Measurements from ENCODE around the gene SMARCC2. TPM values are rescaled to one million over a fixed set of nuclear protein-coding genes. Genes with fewer than 3 reads are reported as not detected.
"Not testable (repeated sequence)": the region's sequence is repeated elsewhere in the genome, so short reads cannot be mapped to it uniquely, and the experiment has no call there.

The SMARCC2 gene
- total RNA-seq, 2 experiments from 2014 or later = 96.9 to 123 TPM

- ChIA-PET POLR2A (no interaction called here), CTCF (interaction anchor here (1.0 to 1.1 kb wide), 2 partner anchors 10 to 46 kb away, joined by 3 to 4 read pairs; partner anchors contain the start of genes ANKRD52 and RNF41)
- Mint-ChIP-seq H3K27me3 (no peaks in the 10 kb centered on the region), H3K9me3 (ENCODE audit: low read depth) (no peaks in the 10 kb centered on the region), H3K27ac (no peak overlapping the region), H3K4me1 (peaks cover 9% of the 10 kb centered on the region), H3K4me3 (no peak overlapping the region), H3K36me3 (ENCODE audit: low read depth) (peaks cover 29% of the 10 kb centered on the region)
- intact Hi-C loops (cut with DNase I, micrococcal nuclease) = no loop called here
- ATAC-seq (peak; percentile 99), DNase-seq (peak; percentile 56)
Measured at GRCh38 chr12:56212361-56212760, 23.1 kb upstream of the SMARCC2 start.

DNA sequence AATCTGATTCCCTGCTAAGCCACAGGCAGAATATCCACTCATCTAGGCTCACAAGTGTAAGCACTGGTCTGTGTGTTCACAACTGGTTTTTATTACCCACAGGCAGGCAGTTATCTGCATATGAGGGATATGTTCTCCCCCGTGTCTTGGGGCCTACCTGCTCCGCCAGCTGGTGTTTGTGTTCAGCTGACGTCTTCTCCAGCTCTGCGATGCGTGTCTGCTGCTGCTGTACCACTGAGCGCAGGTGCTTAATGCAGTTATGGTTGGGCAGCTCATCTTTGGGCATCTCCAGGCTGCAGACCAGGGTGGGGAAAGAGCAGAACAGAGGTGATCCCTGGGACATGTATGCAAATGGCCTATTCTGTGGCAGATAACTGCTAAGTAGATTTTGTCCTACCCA, 18.7 kb upstream of the SMARCC2 start:
- intact Hi-C loops (cut with DNase I, micrococcal nuclease) = loop anchor here in 1 of 2 experiments (5.0 kb wide), 1 partner anchor 254 kb away; no protein-coding TSS in a partner anchor
- Mint-ChIP-seq H3K27me3 (no peaks in the 10 kb centered on the region), H3K27ac (no peak overlapping the region), H3K4me3 (no peak overlapping the region), H3K9me3 (ENCODE audit: low read depth) (no peaks in the 10 kb centered on the region), H3K4me1 (peaks cover 11% of the 10 kb centered on the region), H3K36me3 (ENCODE audit: low read depth) (peaks cover 28% of the 10 kb centered on the region)
- ChIA-PET POLR2A (no interaction called here), CTCF (interaction anchor here (0.7 to 3.8 kb wide), 9 partner anchors 10 to 152 kb away, joined by 3 to 18 read pairs (median 4); partner anchors contain the start of genes ANKRD52, RNF41, SMARCC2 and ZC3H10)
- no peak for ATAC-seq
- no peak for DNase-seq

- no peaks in the 10 kb centered on the region for H3K9me3 Mint-ChIP-seq (ENCODE audit: low read depth)
- CTCF ChIA-PET = interaction anchor here (0.6 to 3.8 kb wide), 12 partner anchors 8 to 374 kb away, joined by 3 to 18 read pairs (median 4); partner anchors contain the start of genes ANKRD52, RNF41 and ZC3H10
Measured at GRCh38 chr12:56206452-56207166, 17.3 kb upstream of the SMARCC2 start.

GRCh38 chr12:56205445-56205844, 16.2 kb upstream of the SMARCC2 start:
- no peak overlapping the region for H3K4me3 Mint-ChIP-seq
- intact Hi-C loops (cut with DNase I, micrococcal nuclease) = loop anchor here in 1 of 2 experiments (5.0 kb wide), 1 partner anchor 257 kb away; no protein-coding TSS in a partner anchor
- ATAC-seq = peak; percentile 47
- no peak for DNase-seq
- H3K27me3 Mint-ChIP-seq = no peaks in the 10 kb centered on the region
- peaks cover 22% of the 10 kb centered on the region for H3K36me3 Mint-ChIP-seq (ENCODE audit: low read depth)
- no peaks in the 10 kb centered on the region for H3K9me3 Mint-ChIP-seq (ENCODE audit: low read depth)
- no peak overlapping the region for H3K27ac Mint-ChIP-seq
- ChIA-PET POLR2A (interaction anchor here (0.6 kb wide), 1 partner anchor 444 kb away, joined by 8 read pairs; no protein-coding TSS in a partner anchor), CTCF (interaction anchor here (0.5 to 3.8 kb wide), 8 partner anchors 16 to 388 kb away, joined by 3 to 18 read pairs (median 4); partner anchors contain the start of genes ANKRD52, ORMDL2, RNF41 and SARNP)
- peaks cover 2% of the 10 kb centered on the region for H3K4me1 Mint-ChIP-seq

More at GRCh38 chr12:56206452-56207166, 17.3 kb upstream of the SMARCC2 start:
- POLR2A ChIA-PET = no interaction called here
- H3K36me3 Mint-ChIP-seq (ENCODE audit: low read depth) = peaks cover 26% of the 10 kb centered on the region
- no peak overlapping the region for H3K4me3 Mint-ChIP-seq
- no peak overlapping the region for H3K27ac Mint-ChIP-seq
- DNase-seq (peak; percentile 69), ATAC-seq (peak; percentile 84)
- H3K27me3 Mint-ChIP-seq = no peaks in the 10 kb centered on the region
- intact Hi-C loops (cut with DNase I, micrococcal nuclease) = loop anchor here in 1 of 2 experiments (5.0 kb wide), 1 partner anchor 256 kb away; no protein-coding TSS in a partner anchor
- peaks cover 4% of the 10 kb centered on the region for H3K4me1 Mint-ChIP-seq

GRCh38 chr12:56204275-56204674, 15.0 kb upstream of the SMARCC2 start:
- Mint-ChIP-seq H3K4me3 (no peak overlapping the region), H3K36me3 (ENCODE audit: low read depth) (peaks cover 16% of the 10 kb centered on the region), H3K27me3 (no peaks in the 10 kb centered on the region), H3K4me1 (peaks cover 2% of the 10 kb centered on the region), H3K9me3 (ENCODE audit: low read depth) (no peaks in the 10 kb centered on the region), H3K27ac (no peak overlapping the region)
- CTCF ChIA-PET = interaction anchor here (0.5 to 2.8 kb wide), 5 partner anchors 13 to 233 kb away, joined by 3 to 11 read pairs (median 4); partner anchors contain the start of genes RNF41 and SMARCC2
- ATAC-seq (no peak), DNase-seq (no peak)
- intact Hi-C loops (cut with DNase I, micrococcal nuclease) = no loop called here
- POLR2A ChIA-PET = interaction anchor here (0.9 kb wide), 1 partner anchor 16 kb away, joined by 3 read pairs; no protein-coding TSS in a partner anchor

- no peaks in the 10 kb centered on the region for H3K9me3 Mint-ChIP-seq (ENCODE audit: low read depth)
- POLR2A ChIA-PET = no interaction called here
- no peak overlapping the region for H3K27ac Mint-ChIP-seq
- intact Hi-C loops (cut with DNase I, micrococcal nuclease) = no loop called here
- no peaks in the 10 kb centered on the region for H3K27me3 Mint-ChIP-seq
- no peak overlapping the region for H3K4me3 Mint-ChIP-seq
- peaks cover 16% of the 10 kb centered on the region for H3K36me3 Mint-ChIP-seq (ENCODE audit: low read depth)
- DNase-seq = no peak
- peaks cover 2% of the 10 kb centered on the region for H3K4me1 Mint-ChIP-seq
- ATAC-seq = no peak
- CTCF ChIA-PET = interaction anchor here (0.6 to 2.8 kb wide), 5 partner anchors 10 to 329 kb away, joined by 3 to 11 read pairs (median 4); partner anchors contain the start of genes RNF41 and SMARCC2
Measured at GRCh38 chr12:56202838-56203237, 13.6 kb upstream of the SMARCC2 start.

DNA sequence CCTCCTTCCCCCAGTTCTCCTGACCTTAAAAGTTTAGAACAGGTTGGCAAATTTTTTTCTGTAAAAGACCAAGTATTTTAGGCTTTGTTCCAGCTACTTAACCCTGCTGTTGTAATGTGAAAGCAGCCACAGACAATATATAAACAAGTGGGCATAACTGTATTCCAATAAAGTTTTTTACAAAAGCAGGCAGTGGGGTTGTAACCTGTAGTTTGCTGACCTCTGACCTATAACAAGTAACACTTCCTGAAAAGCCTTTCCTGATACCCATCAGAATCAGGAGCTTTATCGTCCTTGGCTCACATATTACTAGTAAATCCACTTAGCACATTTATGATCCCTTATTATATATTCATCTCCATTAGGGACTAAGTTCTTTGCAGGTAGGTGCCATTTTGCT, 13.1 kb upstream of the SMARCC2 start:
- POLR2A ChIA-PET = no interaction called here

GRCh38 chr12:56198836-56199235, 9.6 kb upstream of the SMARCC2 start:
- ChIA-PET POLR2A (no interaction called here), CTCF (interaction anchor here (0.7 to 3.4 kb wide), 4 partner anchors 8 to 23 kb away, joined by 3 to 10 read pairs (median 5); no protein-coding TSS in a partner anchor)
- Mint-ChIP-seq H3K27ac (no peak overlapping the region), H3K4me3 (no peak overlapping the region), H3K27me3 (no peaks in the 10 kb centered on the region), H3K36me3 (ENCODE audit: low read depth) (no peaks in the 10 kb centered on the region), H3K4me1 (no peaks in the 10 kb centered on the region), H3K9me3 (ENCODE audit: low read depth) (no peaks in the 10 kb centered on the region)
- intact Hi-C loops (cut with DNase I, micrococcal nuclease) = no loop called here
- ATAC-seq (no peak), DNase-seq (no peak)

More for the DNA sequence above, 13.1 kb upstream of the SMARCC2 start:
- peaks cover 2% of the 10 kb centered on the region for H3K4me1 Mint-ChIP-seq
- no peak for ATAC-seq
- no peaks in the 10 kb centered on the region for H3K27me3 Mint-ChIP-seq
- H3K36me3 Mint-ChIP-seq (ENCODE audit: low read depth) = peaks cover 13% of the 10 kb centered on the region
- no peak overlapping the region for H3K27ac Mint-ChIP-seq
- no peak overlapping the region for H3K4me3 Mint-ChIP-seq
- DNase-seq = no peak
- CTCF ChIA-PET = interaction anchor here (0.8 to 2.5 kb wide), 3 partner anchors 11 to 129 kb away, joined by 3 to 9 read pairs (median 4); partner anchors contain the start of gene ANKRD52
- no peaks in the 10 kb centered on the region for H3K9me3 Mint-ChIP-seq (ENCODE audit: low read depth)
- intact Hi-C loops (cut with DNase I, micrococcal nuclease) = no loop called here

DNA sequence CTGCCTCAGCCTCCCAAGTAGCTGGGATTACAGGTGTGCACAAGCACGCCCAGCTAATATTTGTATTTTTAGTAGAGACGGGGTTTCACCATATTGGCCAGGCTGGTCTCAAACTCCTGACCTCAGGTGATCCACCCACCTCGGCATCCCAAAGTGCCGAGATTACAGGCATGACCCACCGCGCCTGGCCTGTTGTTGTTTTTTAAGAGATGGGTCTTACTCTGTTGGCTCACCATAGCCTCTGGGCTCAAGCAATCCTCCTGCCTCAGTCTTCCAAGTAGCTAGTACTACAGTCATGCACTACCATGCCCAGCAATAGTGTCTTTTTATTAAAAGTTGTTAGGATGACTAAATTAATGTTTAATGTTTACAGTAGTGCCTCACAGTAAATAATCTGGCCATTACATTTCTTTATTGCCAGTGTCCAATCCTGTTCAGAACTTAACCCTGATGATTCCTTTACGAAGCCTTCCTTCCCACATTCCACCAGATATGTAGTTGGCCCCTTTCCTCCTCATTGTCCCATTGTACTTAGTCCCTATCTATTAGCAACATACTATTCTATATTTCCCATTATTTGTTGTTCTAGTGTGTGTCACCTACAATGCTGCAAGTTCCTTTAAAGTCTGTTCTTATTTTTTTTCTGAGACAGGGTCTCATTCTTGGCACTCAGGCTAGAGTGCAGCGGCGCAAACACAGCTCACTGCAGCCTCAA, 8.8 kb upstream of the SMARCC2 start:
- POLR2A ChIA-PET = no interaction called here
- H3K27ac Mint-ChIP-seq = no peak overlapping the region

GRCh38 chr12:56196818-56197550, 7.7 kb upstream of the SMARCC2 start:
- H3K4me3 Mint-ChIP-seq; H3K4me1 Mint-ChIP-seq; H3K36me3 Mint-ChIP-seq (ENCODE audit: low read depth); H3K27ac Mint-ChIP-seq; H3K27me3 Mint-ChIP-seq; ATAC-seq; intact Hi-C loops (cut with DNase I, micrococcal nuclease); POLR2A ChIA-PET; H3K9me3 Mint-ChIP-seq (ENCODE audit: low read depth); DNase-seq: not testable (repeated sequence)
- CTCF ChIA-PET = interaction anchor here (0.7 to 3.4 kb wide), 5 partner anchors 9 to 89 kb away, joined by 3 to 10 read pairs (median 5); partner anchors contain the start of gene RNF41

More for the DNA sequence above, 8.8 kb upstream of the SMARCC2 start:
- H3K27me3 Mint-ChIP-seq = no peaks in the 10 kb centered on the region
- H3K9me3 Mint-ChIP-seq (ENCODE audit: low read depth) = no peaks in the 10 kb centered on the region
- H3K4me1 Mint-ChIP-seq = peaks cover 5% of the 10 kb centered on the region
- intact Hi-C loops (cut with DNase I, micrococcal nuclease) = no loop called here
- ATAC-seq (no peak), DNase-seq (no peak)
- H3K36me3 Mint-ChIP-seq (ENCODE audit: low read depth) = no peaks in the 10 kb centered on the region
- CTCF ChIA-PET = interaction anchor here (0.7 to 3.4 kb wide), 4 partner anchors 8 to 88 kb away, joined by 3 to 10 read pairs (median 5); no protein-coding TSS in a partner anchor
- no peak overlapping the region for H3K4me3 Mint-ChIP-seq

Measured in activated CD4-positive, alpha-beta T cell treated with anti-CD3 and anti-CD28 coated beads for 36 hours (primary cell).